Smooth muscle cell (in vitro differentiated cells): ENCODE data around the gene EYA2. TPM values are rescaled to one million over a fixed set of nuclear protein-coding genes. Genes with fewer than 3 reads are reported as not detected.

Experiments used
- DNase-seq: peaks from one replicate; lab custom pipeline; 2025; ENCODE audit not compliant: unreplicated experiment; lab: John Stamatoyannopoulos, UW
- H2AFZ ChIP-seq: fragments of 200-600 bp; sonication (generic); 2 replicates; pipeline ENCODE4 v1.6.0; 2016; ENCODE audit warnings: antibody characterized with exemption, low read depth, mild to moderate bottlenecking
- H3F3A ChIP-seq: fragments of 200-600 bp; sonication (generic); 2 replicates; pipeline ENCODE4 v1.6.0; 2017; ENCODE audit warnings: antibody characterized with exemption, low read depth
- H3K27ac ChIP-seq: fragments of 200-600 bp; sonication (generic); 2 replicates; pipeline ENCODE4 v1.5.1; 2016; ENCODE audit warnings: low read depth, mild to moderate bottlenecking
- H3K27me3 ChIP-seq: fragments of 200-600 bp; sonication (generic); 2 replicates; pipeline ENCODE4 v1.6.1; 2016; ENCODE audit warnings: low read depth, mild to moderate bottlenecking
- H3K36me3 ChIP-seq: fragments of 200-600 bp; sonication (generic); 2 replicates; pipeline ENCODE4 v1.5.1; 2016; ENCODE audit warnings: low read depth
- H3K4me1 ChIP-seq: fragments of 200-600 bp; sonication (generic); 2 replicates; pipeline ENCODE4 v1.5.1; 2016; ENCODE audit warnings: low read depth
- H3K4me2 ChIP-seq: fragments of 200-600 bp; sonication (generic); 2 replicates; pipeline ENCODE4 v1.6.0; 2016; ENCODE audit warnings: mild to moderate bottlenecking
- H3K4me3 ChIP-seq: fragments of 200-600 bp; sonication (generic); 2 replicates; pipeline ENCODE4 v1.5.1; 2016; ENCODE audit warnings: mild to moderate bottlenecking
- H3K79me2 ChIP-seq: fragments of 200-600 bp; sonication (generic); 2 replicates; pipeline ENCODE4 v1.6.0; 2016; ENCODE audit warnings: low read depth, mild to moderate bottlenecking
- H3K9ac ChIP-seq: fragments of 200-600 bp; sonication (generic); 2 replicates; pipeline ENCODE4 v1.6.0; 2016; ENCODE audit warnings: low read depth
- H3K9me3 ChIP-seq: fragments of 200-600 bp; sonication (generic); replicated peaks from 2 replicates; pipeline ENCODE4 v1.5.1; 2016; ENCODE audit warnings: low read depth
- H4K20me1 ChIP-seq: fragments of 200-600 bp; sonication (generic); 2 replicates; pipeline ENCODE4 v1.6.0; 2016; ENCODE audit warnings: low read depth
- CTCF ChIP-seq: fragments of 200-600 bp; sonication (generic); IDR thresholded peaks from 2 replicates; pipeline ENCODE4 v1.5.1; 2017; ENCODE audit warnings: borderline replicate concordance, mild to moderate bottlenecking, antibody characterized with exemption; ENCODE audit not compliant: insufficient read depth, poor library complexity, severe bottlenecking
- WGBS: methylation state at CpG from one replicate; pipeline ENCODE4 v1.1.7; 2016; ENCODE audit warnings: low lambda C conversion rate; 5-methylcytosine and 5-hydroxymethylcytosine counted together
- polyA plus RNA-seq: library from polyadenylated mRNA; unstranded; fragments of >200 nt; fragmentation: Nextera tagmentation; extraction: Ambion mirVana; gene quantifications from 2 replicates; pipeline ENCODE4 v1.2.1, GENCODE V29; 2016
- total RNA-seq: library from RNA; depleted of rRNA; stranded (reverse); fragments of >200 nt; gene quantifications from 2 replicates; pipeline ENCODE4 v1.2.3, GENCODE V29; 2014

The EYA2 gene
- total and polyA plus RNA-seq, 2 experiments from 2014 or later = 0.98 to 1.3 TPM

- Histone ChIP-seq H3K27ac (no peak overlapping the region), H3K27me3 (no peaks in the 10 kb centered on the region), H3K36me3 (no peaks in the 10 kb centered on the region), H3K4me1 (no peaks in the 10 kb centered on the region), H3F3A (no peaks in the 10 kb centered on the region), H2AFZ (no peak overlapping the region), H4K20me1 (no peaks in the 10 kb centered on the region), H3K79me2 (no peaks in the 10 kb centered on the region), H3K4me3 (no peak overlapping the region), H3K4me2 (no peak overlapping the region), H3K9ac (no peak overlapping the region), H3K9me3 (no peaks in the 10 kb centered on the region)
- no peak for DNase-seq
- no peak for TF ChIP-seq CTCF
- WGBS = 86% methylated on average over 18 of the region's 18 CpGs
Measured at GRCh38 chr20:47038566-47039560, 144.2 kb downstream of the EYA2 start.

DNA sequence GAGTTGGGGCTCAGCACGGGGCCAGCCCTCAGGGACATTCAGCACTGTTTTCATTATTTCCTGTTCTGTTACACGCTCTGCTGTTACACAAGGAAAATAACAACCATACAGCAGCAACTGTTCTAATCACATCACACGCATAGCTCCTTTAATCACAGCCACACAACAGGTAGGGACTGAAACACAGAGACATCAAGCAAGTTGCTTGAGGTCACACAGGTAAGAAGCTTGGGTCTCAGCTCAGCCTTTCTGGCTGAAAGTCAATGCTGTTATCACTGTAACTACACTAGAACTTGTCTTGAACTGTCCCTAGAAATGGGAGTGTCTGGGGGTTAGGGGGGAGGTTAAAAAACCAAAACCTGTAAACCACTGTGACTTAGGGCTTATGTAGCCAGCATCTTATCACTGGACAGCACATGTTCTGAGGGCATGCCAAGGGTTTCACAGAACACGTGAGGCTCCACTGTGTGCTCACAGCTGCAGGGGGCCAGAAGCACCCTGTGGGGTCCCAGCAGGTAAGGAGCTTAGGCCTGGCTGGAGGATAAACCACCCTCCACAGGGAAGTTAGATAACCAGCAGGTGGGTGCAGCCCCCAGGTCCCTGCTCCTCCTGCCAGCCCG is 146.0 kb downstream of the EYA2 start:
- TF ChIP-seq CTCF = no peak

DNA sequence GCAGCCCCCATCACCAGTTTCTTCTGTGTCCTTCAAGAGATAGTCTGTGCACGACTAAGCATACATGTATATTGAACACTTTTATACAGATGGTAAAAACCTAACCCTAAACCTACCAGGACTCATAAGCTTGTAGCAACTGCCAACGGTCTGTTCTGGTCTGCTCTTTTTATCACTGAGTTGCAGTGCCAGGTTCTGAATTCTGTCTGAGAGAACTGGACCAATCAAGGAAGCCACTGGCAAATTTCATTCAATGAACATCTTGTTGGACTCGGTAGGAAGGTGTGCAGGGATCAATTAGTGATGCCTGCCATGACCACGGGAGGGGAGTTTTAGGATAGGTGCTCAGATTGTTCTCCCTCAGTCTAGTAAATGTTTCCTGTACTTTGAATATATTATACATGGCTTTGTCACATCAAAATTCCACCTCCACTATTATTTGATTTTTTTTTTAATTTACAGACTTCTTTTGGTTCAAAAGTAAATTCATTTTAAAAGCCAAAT is 146.8 kb downstream of the EYA2 start:
- Histone ChIP-seq H3K27ac (no peak overlapping the region), H3F3A (no peaks in the 10 kb centered on the region), H2AFZ (no peak overlapping the region), H3K4me2 (no peak overlapping the region), H3K79me2 (no peaks in the 10 kb centered on the region), H3K9me3 (no peaks in the 10 kb centered on the region), H3K36me3 (no peaks in the 10 kb centered on the region), H3K4me1 (no peaks in the 10 kb centered on the region), H3K4me3 (no peak overlapping the region), H3K27me3 (no peaks in the 10 kb centered on the region), H4K20me1 (no peaks in the 10 kb centered on the region), H3K9ac (no peak overlapping the region)
- 84% methylated on average over 4 of the region's 4 CpGs for WGBS
- no peak for TF ChIP-seq CTCF
- DNase-seq = no peak

More for the DNA sequence above, 146.0 kb downstream of the EYA2 start:
- no peak overlapping the region for H3K9ac ChIP-seq
- no peaks in the 10 kb centered on the region for H3F3A ChIP-seq
- H3K27ac ChIP-seq = no peak overlapping the region
- no peaks in the 10 kb centered on the region for H3K27me3 ChIP-seq
- no peak overlapping the region for H3K4me2 ChIP-seq
- no peaks in the 10 kb centered on the region for H3K79me2 ChIP-seq
- H3K9me3 ChIP-seq = no peaks in the 10 kb centered on the region
- H3K36me3 ChIP-seq = no peaks in the 10 kb centered on the region
- 87% methylated on average over 5 of the region's 5 CpGs for WGBS
- H4K20me1 ChIP-seq = no peaks in the 10 kb centered on the region
- H3K4me3 ChIP-seq = no peak overlapping the region
- H3K4me1 ChIP-seq = no peaks in the 10 kb centered on the region
- DNase-seq = no peak
- no peak overlapping the region for H2AFZ ChIP-seq
